ENCODE results near the gene EIF1AX. TPM values are rescaled to one million over a fixed set of nuclear protein-coding genes. Genes with fewer than 3 reads are reported as not detected.
"Not testable (repeated sequence)": the region's sequence is repeated elsewhere in the genome, so short reads cannot be mapped to it uniquely, and the experiment has no call there.

Gene EIF1AX
- total RNA-seq, 1 donor from 2014 or later: 88.5 TPM

- H3K27ac Mint-ChIP-seq (ENCODE audit: unreplicated experiment): no peak overlapping the region
- Histone ChIP-seq H3K79me2 (ENCODE audit: insufficient read depth, low read length) (no peaks in the 10 kb centered on the region), H3K27me3 (ENCODE audit: insufficient read depth, low read length) (no peaks in the 10 kb centered on the region), H2AFZ (ENCODE audit: low read depth, low read length) (no peak overlapping the region), H3K36me3 (ENCODE audit: insufficient read depth, low read length) (peaks cover 13% of the 10 kb centered on the region), H3K27ac (ENCODE audit: low read depth, low read length) (no peak overlapping the region), H3K4me3 (ENCODE audit: insufficient read depth, low read depth, low read length) (no peak overlapping the region), H3K9ac (ENCODE audit: low read length) (no peak overlapping the region), H3K4me2 (ENCODE audit: low read length) (no peak overlapping the region), H3K9me3 (ENCODE audit: insufficient read depth, low read depth, low read length) (no peaks in the 10 kb centered on the region), H4K20me1 (ENCODE audit: insufficient read depth, low read length) (no peaks in the 10 kb centered on the region), H3K4me1 (ENCODE audit: insufficient read depth, low read length) (no peaks in the 10 kb centered on the region)
- FAIRE-seq: no peak
- no peak for TF ChIP-seq CTCF (IDR thresholded peaks at IDR 0.05; ENCODE audit: insufficient read depth, low read depth, low read length)
- no peak for TF ChIP-seq EZH2 (IDR thresholded peaks at IDR 0.05; ENCODE audit: insufficient read depth, low read length)
- DNase-seq (ENCODE audit: low read depth): no peak
- H3K27me3 Mint-ChIP-seq (ENCODE audit: low read depth, unreplicated experiment): no peaks in the 10 kb centered on the region
- no peaks in the 10 kb centered on the region for H3K9me3 Mint-ChIP-seq (ENCODE audit: unreplicated experiment)
- H3K4me3 Mint-ChIP-seq (ENCODE audit: unreplicated experiment): no peak overlapping the region
- H3K36me3 Mint-ChIP-seq (ENCODE audit: low read depth, unreplicated experiment): no peaks in the 10 kb centered on the region
- no peaks in the 10 kb centered on the region for H3K4me1 Mint-ChIP-seq (ENCODE audit: low read depth, unreplicated experiment)
Measured at GRCh38 chrX:20173313-20173712, 31.7 kb upstream of the EIF1AX start.

- H3K9me3 Mint-ChIP-seq (ENCODE audit: unreplicated experiment): no peaks in the 10 kb centered on the region
- no peak overlapping the region for H3K4me2 ChIP-seq (ENCODE audit: low read length)
- no peak overlapping the region for H3K9ac ChIP-seq (ENCODE audit: low read length)
- no peaks in the 10 kb centered on the region for H3K27me3 Mint-ChIP-seq (ENCODE audit: low read depth, unreplicated experiment)
- FAIRE-seq (peak; percentile 87), DNase-seq (ENCODE audit: low read depth) (no peak)
- H2AFZ ChIP-seq (ENCODE audit: low read depth, low read length): no peak overlapping the region
- no peaks in the 10 kb centered on the region for H3K79me2 ChIP-seq (ENCODE audit: insufficient read depth, low read length)
- H3K36me3 ChIP-seq (ENCODE audit: insufficient read depth, low read length): peaks cover 10% of the 10 kb centered on the region
- H4K20me1 ChIP-seq (ENCODE audit: insufficient read depth, low read length): no peaks in the 10 kb centered on the region
- no peaks in the 10 kb centered on the region for H3K9me3 ChIP-seq (ENCODE audit: insufficient read depth, low read depth, low read length)
- no peaks in the 10 kb centered on the region for H3K4me1 Mint-ChIP-seq (ENCODE audit: low read depth, unreplicated experiment)
- no peak overlapping the region for H3K4me3 Mint-ChIP-seq (ENCODE audit: unreplicated experiment)
- no peak overlapping the region for H3K27ac Mint-ChIP-seq (ENCODE audit: unreplicated experiment)
- H3K4me3 ChIP-seq (ENCODE audit: insufficient read depth, low read depth, low read length): no peak overlapping the region
- H3K27ac ChIP-seq (ENCODE audit: low read depth, low read length): no peak overlapping the region
- TF ChIP-seq EZH2 (IDR thresholded peaks at IDR 0.05; ENCODE audit: insufficient read depth, low read length): no peak
- TF ChIP-seq CTCF (IDR thresholded peaks at IDR 0.05; ENCODE audit: insufficient read depth, low read depth, low read length): no peak
- H3K27me3 ChIP-seq (ENCODE audit: insufficient read depth, low read length): no peaks in the 10 kb centered on the region
- H3K4me1 ChIP-seq (ENCODE audit: insufficient read depth, low read length): no peaks in the 10 kb centered on the region
- H3K36me3 Mint-ChIP-seq (ENCODE audit: low read depth, unreplicated experiment): no peaks in the 10 kb centered on the region
Measured at GRCh38 chrX:20171887-20172286, 30.2 kb upstream of the EIF1AX start.

- H3K36me3 ChIP-seq (ENCODE audit: insufficient read depth, low read length); H3K36me3 Mint-ChIP-seq (ENCODE audit: low read depth, unreplicated experiment); DNase-seq (ENCODE audit: low read depth); H3K4me1 Mint-ChIP-seq (ENCODE audit: low read depth, unreplicated experiment); H2AFZ ChIP-seq (ENCODE audit: low read depth, low read length); H3K4me1 ChIP-seq (ENCODE audit: insufficient read depth, low read length); H3K4me3 Mint-ChIP-seq (ENCODE audit: unreplicated experiment); H3K9ac ChIP-seq (ENCODE audit: low read length); H3K9me3 Mint-ChIP-seq (ENCODE audit: unreplicated experiment); H4K20me1 ChIP-seq (ENCODE audit: insufficient read depth, low read length); H3K27me3 ChIP-seq (ENCODE audit: insufficient read depth, low read length); H3K27ac ChIP-seq (ENCODE audit: low read depth, low read length); H3K79me2 ChIP-seq (ENCODE audit: insufficient read depth, low read length); FAIRE-seq; H3K4me2 ChIP-seq (ENCODE audit: low read length); H3K27ac Mint-ChIP-seq (ENCODE audit: unreplicated experiment); H3K4me3 ChIP-seq (ENCODE audit: insufficient read depth, low read depth, low read length); H3K9me3 ChIP-seq (ENCODE audit: insufficient read depth, low read depth, low read length); H3K27me3 Mint-ChIP-seq (ENCODE audit: low read depth, unreplicated experiment): not testable (repeated sequence)
Measured at GRCh38 chrX:20162516-20162915, 20.9 kb upstream of the EIF1AX start.
